Activated naive CD8-positive, alpha-beta T cell treated with anti-CD3 and anti-CD28 coated beads, Interleukin-2, amount 50 U/mL, for 16 hours (primary cell): ENCODE measurements around the gene LAPTM4A.
"Not testable (repeated sequence)": the region's sequence is repeated elsewhere in the genome, so short reads cannot be mapped to it uniquely, and the experiment has no call there.

Experiments
- DNase-seq: peaks from one replicate; pipeline ENCODE4 v3.0.0-alpha.2; 2020; ENCODE audit warnings: low read depth, low spot score

Gene LAPTM4A

DNA sequence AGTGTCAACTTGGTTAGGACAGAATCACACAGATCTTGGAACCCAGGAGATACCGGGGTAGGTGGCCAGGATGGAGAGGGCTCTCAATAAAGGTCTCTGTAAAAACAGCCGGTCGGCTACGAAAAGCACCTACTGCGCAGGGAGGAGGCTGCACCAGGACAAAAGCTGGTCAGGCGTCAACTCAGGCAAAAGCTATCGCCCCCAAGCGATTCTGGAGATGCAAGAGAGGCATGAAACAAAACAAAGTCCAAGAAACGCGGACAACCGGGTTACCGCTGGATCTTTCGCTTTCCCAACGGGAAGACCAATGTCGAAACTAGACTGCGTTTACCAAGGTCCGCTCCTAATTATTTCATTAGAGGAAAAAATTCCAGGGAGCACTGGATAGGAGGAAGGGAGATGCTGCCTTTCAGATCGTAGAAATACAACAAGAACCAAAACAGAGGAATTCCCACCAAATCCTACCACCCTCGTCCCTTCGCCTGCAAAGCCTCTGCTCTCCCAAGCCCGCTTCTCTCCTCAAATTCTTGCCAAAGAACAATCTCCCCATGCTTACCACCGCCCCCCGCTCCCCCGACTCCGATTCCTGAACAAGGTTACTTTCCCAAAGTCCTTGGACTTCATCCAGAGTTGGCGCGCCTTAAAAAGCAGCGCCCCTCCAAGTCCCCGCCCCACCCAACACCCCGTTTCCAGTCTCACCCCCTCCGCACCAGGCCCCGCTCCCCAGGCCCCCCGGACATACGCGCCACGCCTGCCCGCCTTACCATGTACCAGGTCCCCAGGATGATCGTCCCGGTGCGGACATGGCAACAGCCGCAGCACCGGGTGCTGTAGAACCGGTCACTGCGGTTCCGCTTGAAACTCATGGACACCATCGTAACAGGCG is 539 bp downstream of the LAPTM4A start:
- DNase-seq, result no peak

DNA sequence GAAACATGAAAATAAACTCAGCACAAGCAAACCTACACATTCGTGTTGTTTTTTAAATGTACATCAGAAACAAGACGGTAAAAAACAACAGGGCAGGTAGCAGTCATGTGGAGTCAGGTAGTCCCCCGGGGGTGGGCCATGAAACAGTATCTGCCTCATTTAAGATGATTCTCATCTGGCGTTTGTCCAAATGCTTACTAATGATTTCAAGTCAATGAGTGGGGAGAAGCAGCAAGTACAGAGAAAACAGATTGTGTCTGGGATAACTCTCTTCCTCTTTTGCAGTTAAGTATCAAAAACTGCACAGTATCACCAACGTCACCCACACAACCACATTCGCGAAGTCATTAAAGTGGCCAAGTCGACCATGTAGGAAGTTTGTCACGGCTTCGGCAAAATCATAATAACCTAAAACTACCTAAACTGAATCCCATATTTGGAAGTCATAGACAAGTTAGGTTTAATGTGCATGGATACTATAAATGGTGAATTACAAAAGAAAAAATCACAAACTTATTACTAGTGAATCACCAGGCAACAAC is 1.3 kb downstream of the LAPTM4A start:
- DNase-seq, result no peak

GRCh38 chr2:20049637-20050036 is 1.8 kb downstream of the LAPTM4A start:
- no peak for DNase-seq

GRCh38 chr2:20048488-20049448 is 2.7 kb downstream of the LAPTM4A start:
- DNase-seq, result no peak

- DNase-seq, result not testable (repeated sequence)
Observed at GRCh38 chr2:20045712-20046292, 5.6 kb downstream of the LAPTM4A start.

DNA sequence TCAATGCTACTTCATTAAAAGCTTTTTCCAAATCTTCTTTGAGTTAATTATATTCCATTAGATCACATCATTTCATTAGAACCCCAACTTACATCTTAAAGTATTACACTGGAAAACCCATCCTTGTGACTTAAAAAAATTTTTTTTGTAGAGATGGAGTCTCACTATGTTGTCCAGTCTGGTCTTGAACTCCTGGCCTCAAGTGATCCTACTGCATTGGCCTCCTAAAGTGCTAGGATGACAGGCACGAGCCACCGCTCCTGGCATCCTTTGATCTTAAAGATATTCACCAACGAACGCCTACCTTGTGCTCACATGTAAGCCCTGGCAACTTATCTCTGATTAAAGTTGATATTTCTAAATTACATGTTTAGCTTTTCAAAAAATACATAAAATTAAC is 6.7 kb downstream of the LAPTM4A start:
- DNase-seq, result no peak

DNA sequence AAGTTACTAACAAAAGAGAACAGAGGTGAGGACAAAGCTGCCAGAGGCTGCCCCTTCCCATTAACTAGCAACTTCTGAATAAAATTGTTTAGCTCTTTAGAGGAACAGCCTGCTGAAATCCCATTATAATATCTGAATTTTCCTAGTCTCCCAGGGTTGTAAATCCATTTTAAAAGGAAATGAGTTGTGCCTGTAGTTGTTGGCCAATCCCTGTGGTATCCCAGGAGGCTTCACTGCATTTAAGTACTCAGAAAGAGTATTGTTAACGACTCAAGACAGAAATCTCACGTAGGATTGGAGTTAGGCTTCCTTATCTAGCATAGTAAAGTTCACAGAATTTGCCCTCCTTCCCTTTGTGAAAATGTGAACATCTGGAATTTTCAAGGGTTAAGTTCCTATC is 8.9 kb downstream of the LAPTM4A start:
- DNase-seq, result no peak

DNA sequence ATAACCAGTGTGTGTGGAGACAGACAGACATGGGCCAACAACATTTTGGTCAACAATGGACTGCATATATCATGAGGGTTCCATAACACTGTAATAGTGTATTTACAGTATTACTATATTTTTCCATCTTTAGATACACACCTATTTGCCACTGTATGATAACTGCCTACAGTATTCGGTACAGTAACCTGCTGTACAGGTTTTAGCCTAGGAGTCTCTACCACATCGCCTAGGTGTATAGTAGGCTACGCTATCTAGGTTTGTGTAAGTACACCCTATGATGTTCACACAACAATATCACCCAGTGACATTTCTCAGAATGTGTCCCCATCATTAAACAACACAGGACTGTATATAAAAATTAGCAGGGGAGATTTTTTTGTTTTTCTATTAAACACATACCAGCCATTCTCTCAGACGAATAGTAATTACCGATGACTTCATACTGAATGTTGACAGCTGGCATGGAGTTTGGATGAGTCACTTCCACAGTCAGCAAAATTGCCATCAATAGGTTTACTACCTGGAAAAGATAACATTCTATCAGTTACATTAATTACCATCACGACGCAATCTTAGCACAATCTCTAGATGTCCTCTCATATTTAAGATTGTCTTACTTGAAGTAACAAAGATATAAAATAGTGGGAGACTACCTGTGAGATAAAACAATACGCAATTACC is 10.8 kb downstream of the LAPTM4A start:
- no peak for DNase-seq

DNA sequence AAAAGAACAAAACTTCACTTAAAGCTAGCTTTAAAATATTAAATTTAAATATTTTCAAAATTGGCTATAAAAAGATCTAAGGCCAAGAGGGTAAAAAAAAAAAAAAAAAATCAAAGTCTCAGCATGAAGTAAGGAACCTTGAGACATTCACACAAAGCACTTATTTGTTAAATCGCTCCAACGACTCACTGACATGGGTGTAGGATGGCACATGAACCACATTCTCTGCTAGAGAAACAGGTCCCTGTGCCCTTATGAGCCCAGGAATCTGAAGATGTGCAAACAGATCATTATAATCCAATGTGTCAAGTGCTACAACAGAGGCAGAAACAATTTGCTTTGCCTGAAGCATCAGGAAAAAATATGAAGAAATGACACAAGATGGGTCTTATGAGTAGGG is 13.8 kb downstream of the LAPTM4A start:
- DNase-seq, result no peak

DNA sequence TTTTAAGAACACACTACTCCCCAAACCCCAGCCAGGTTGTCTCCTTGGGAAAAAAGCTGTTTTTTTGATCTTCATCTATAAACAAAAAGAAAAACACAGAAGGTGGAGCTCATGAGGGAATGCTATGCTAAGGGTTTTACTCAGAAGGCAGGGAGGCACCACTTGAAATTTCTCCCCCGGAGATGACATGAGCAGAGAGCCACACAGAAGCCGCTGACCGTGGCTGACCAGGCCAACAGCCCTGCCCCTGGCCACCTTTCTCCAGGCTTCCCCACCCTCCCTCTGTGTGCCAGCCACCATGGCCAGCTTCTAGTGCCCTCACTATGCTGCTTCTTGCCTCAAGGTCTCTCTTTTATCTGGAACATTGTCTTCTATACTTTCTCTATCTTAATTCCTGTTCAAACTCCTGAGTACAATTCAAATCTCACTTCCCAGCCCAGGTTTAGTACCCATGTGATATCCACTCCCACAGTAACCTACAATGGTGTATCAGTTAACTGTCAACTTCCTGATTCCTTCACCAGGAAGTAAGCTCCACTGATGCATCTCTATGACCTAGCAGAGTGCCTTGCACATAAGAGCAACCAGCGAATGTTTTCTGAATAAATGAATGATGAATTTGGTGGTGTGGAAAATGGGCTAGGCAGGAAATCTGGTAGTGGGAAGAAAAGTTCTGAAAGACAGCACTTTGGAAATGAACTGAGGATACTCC is 15.3 kb downstream of the LAPTM4A start:
- DNase-seq, result no peak

DNA sequence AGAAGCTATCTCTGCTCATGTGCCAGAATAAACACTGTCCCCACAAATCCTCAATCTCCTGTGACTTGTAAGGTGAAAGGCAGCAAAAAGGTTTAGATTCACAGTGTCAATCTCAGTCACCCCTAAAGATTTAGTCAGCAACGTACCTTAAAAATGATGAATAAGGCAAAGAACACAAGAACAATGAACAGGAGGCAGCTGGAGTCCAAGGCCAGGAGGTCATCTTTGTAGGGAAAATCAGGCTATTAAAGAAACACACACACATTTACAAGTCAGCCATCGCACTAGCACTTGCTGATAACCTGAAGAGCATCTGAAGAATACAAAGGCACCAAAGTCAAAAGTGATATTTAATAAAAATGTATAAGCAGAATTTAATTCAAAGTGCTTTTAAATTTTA is 16.6 kb downstream of the LAPTM4A start:
- DNase-seq, result no peak

- no peak for DNase-seq
Observed at GRCh38 chr2:20034218-20034617, 17.2 kb downstream of the LAPTM4A start.

DNA sequence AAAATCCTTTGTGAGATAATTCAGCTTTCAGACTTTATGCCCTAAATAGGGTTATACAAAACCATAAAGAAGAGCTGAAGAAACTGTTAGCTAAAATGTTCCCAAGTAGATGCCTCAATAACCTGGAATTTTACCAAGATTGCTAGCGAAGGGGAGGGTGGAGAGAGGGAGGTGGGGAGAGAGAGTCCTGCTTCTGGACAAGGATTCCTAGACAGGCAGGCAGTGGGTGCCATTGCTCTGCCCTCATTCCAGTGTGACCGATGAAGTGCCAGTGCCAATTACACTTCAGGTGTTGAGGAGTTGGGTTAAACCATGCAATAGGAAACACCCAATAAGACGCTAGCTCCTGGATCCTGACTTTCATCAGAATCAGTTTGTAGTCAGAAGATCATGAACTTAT is 18.1 kb downstream of the LAPTM4A start:
- no peak for DNase-seq

GRCh38 chr2:20030224-20030623 is 21.2 kb downstream of the LAPTM4A start:
- DNase-seq, result no peak

- DNase-seq, result no peak
Observed at GRCh38 chr2:20027705-20028434, 23.6 kb downstream of the LAPTM4A start.

- DNase-seq, result no peak
Observed at GRCh38 chr2:20027260-20027677, 24.2 kb downstream of the LAPTM4A start.

GRCh38 chr2:20025065-20025786 is 26.2 kb downstream of the LAPTM4A start:
- DNase-seq, result no peak

DNA sequence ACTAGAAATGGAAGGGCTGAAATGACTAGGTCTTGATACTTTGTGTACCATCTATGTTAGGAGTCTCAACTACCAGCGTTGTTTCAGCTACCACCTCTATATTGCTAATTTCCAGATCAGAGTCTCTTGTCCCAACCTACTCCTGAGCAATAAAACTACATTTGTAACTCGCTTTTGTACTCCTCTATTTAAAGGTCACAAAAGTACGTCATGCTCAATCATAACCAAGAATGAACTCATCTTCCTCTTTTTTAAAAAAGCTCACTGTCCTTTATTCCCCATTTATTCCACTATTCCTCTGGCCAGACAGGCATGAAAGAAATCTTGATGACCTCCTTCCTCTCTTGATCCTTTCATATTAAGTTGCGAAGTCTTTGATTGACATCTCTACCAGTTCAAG is 27.7 kb downstream of the LAPTM4A start:
- no peak for DNase-seq

- DNase-seq, result no peak
Observed at GRCh38 chr2:20021405-20022009, 29.9 kb downstream of the LAPTM4A start.
